ENCODE results near the gene KDM4E.
"Not testable (repeated sequence)": the region's sequence is repeated elsewhere in the genome, so short reads cannot be mapped to it uniquely, and the experiment has no call there.

- TF ChIP-seq, protein P1, sequence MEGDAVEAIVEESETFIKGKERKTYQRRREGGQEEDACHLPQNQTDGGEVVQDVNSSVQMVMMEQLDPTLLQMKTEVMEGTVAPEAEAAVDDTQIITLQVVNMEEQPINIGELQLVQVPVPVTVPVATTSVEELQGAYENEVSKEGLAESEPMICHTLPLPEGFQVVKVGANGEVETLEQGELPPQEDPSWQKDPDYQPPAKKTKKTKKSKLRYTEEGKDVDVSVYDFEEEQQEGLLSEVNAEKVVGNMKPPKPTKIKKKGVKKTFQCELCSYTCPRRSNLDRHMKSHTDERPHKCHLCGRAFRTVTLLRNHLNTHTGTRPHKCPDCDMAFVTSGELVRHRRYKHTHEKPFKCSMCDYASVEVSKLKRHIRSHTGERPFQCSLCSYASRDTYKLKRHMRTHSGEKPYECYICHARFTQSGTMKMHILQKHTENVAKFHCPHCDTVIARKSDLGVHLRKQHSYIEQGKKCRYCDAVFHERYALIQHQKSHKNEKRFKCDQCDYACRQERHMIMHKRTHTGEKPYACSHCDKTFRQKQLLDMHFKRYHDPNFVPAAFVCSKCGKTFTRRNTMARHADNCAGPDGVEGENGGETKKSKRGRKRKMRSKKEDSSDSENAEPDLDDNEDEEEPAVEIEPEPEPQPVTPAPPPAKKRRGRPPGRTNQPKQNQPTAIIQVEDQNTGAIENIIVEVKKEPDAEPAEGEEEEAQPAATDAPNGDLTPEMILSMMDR (IDR thresholded peaks at IDR 0.05; ENCODE audit: low read depth, low read length, missing input control) = not testable (repeated sequence)
- TF ChIP-seq HNF4A (conservative IDR thresholded peaks at IDR 0.05); RAD21 (IDR thresholded peaks at IDR 0.05); MAX (IDR thresholded peaks at IDR 0.05); YY1 (IDR thresholded peaks at IDR 0.05); FOXA1 (IDR thresholded peaks at IDR 0.05); REST (IDR thresholded peaks at IDR 0.05); TAF1 (conservative IDR thresholded peaks at IDR 0.05); GABPA (IDR thresholded peaks at IDR 0.05 in 1 of 2, conservative IDR thresholded peaks at IDR 0.05 in 1 of 2); ATF3 (IDR thresholded peaks at IDR 0.05): not testable (repeated sequence)
Measured at GRCh38 chr11:95021468-95021867, 3.6 kb upstream of the KDM4E start.
